ENCODE measurements around the gene PRPF18.

DNA sequence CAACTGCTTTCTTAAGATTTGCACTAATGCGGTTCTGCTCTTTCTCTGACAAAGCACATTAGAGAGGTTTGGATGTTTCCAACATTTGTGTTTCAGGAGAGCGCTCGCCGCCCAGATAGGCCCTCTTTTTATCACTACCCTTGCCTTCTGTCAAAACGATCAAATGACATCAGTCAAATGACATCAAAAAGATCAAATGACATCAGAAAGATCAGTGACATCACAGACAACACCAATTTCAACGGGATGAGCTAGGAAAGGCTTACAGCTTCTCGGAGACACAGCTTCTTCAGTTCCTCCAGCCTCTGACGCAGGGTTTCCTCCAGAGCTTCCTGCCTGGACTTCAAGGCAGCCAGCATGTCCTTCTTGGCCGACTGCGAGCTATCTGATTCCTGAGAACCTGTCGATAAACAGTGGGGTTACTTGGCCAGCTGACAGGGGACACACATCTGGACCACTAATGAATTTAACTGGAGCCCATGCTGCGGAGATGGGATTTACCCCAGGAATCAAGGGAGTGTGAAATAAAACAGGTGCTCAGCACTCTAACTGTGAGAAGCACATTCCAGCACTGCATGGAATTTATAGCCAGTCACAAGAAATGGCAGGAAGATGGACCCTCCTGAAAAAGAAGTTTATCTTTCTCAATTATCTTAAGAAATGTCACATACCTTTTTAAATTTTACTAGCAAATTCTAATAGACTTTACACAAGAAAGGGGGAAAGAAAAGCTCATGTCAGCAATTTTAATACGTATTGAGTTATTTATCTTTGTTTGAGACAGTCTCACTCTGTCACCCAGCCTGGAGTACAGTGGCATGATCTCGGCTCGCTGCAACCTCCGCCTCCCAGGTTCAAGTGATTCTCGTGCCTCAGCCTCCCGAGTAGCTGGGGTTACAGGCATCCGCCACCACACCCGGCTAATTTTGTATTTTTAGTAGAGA lies 88.2 kb downstream of the PRPF18 start:
- TF ChIP-seq, protein P1, sequence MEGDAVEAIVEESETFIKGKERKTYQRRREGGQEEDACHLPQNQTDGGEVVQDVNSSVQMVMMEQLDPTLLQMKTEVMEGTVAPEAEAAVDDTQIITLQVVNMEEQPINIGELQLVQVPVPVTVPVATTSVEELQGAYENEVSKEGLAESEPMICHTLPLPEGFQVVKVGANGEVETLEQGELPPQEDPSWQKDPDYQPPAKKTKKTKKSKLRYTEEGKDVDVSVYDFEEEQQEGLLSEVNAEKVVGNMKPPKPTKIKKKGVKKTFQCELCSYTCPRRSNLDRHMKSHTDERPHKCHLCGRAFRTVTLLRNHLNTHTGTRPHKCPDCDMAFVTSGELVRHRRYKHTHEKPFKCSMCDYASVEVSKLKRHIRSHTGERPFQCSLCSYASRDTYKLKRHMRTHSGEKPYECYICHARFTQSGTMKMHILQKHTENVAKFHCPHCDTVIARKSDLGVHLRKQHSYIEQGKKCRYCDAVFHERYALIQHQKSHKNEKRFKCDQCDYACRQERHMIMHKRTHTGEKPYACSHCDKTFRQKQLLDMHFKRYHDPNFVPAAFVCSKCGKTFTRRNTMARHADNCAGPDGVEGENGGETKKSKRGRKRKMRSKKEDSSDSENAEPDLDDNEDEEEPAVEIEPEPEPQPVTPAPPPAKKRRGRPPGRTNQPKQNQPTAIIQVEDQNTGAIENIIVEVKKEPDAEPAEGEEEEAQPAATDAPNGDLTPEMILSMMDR (conservative IDR thresholded peaks at IDR 0.05; ENCODE audit: low read depth, low read length), result no peak
- TF ChIP-seq EZH2phosphoT487 (IDR thresholded peaks at IDR 0.05; ENCODE audit: borderline replicate concordance, low read length), result no peak
- no peak for TF ChIP-seq EZH2 (IDR thresholded peaks at IDR 0.05; ENCODE audit: low read length, unreplicated experiment)

Measured in PC-3 (cell line).